SK-N-SH treated with all-trans-retinoic acid at 6 μM for 48 hours (cell line): ENCODE results near the gene IL17C.

Experiments
- ATAC-seq: fragments of 200-7000 bp; cut with Tn5 transposase; 3 replicates; pipeline ENCODE4 v1.9.1; 2020; ENCODE audit warnings: mild to moderate bottlenecking, moderate library complexity
- ARNTL ChIP-seq: fragments of 450-650 bp; formaldehyde crosslinking; IDR thresholded peaks from 2 replicates; pipeline ENCODE4 v1.5.0; 2020; ENCODE audit warnings: low read depth, mild to moderate bottlenecking, moderate library complexity, borderline replicate concordance
- BACH2 ChIP-seq: fragments of 250-450 bp; sonication (Bioruptor Pico); IDR thresholded peaks from 2 replicates; pipeline ENCODE4 v1.9.0; 2021; ENCODE audit warnings: mild to moderate bottlenecking, borderline replicate concordance
- ESRRG ChIP-seq: fragments of 250-450 bp; sonication (Bioruptor Pico); IDR thresholded peaks from 2 replicates; pipeline ENCODE4 v1.6.1; 2021; ENCODE audit warnings: mild to moderate bottlenecking
- GLIS3 ChIP-seq: fragments of 250-450 bp; sonication (Bioruptor Pico); IDR thresholded peaks from 2 replicates; pipeline ENCODE4 v1.5.0; 2020; ENCODE audit warnings: mild to moderate bottlenecking, moderate library complexity
- ISL1 ChIP-seq: fragments of 250-450 bp; sonication (Bioruptor Pico); IDR thresholded peaks from 2 replicates; pipeline ENCODE4 v2.1.2; 2022; ENCODE audit warnings: mild to moderate bottlenecking, moderate library complexity
- OSR1 ChIP-seq: fragments of 250-450 bp; sonication (Bioruptor Pico); IDR thresholded peaks from 2 replicates; pipeline ENCODE4 v1.8.0; 2022; ENCODE audit warnings: moderate library complexity, mild to moderate bottlenecking, inconsistent platforms
- PPARA ChIP-seq: fragments of 250-450 bp; sonication (Bioruptor Pico); IDR thresholded peaks from 2 replicates; pipeline ENCODE4 v1.5.0; 2020; ENCODE audit warnings: mild to moderate bottlenecking, borderline replicate concordance
- SNAI2 ChIP-seq: fragments of 250-450 bp; sonication (Bioruptor Pico); IDR thresholded peaks from 2 replicates; pipeline ENCODE4 v1.5.0; 2020; ENCODE audit warnings: mild to moderate bottlenecking, moderate library complexity
- TCF4 ChIP-seq: fragments of 250-450 bp; sonication (Bioruptor Pico); IDR thresholded peaks from 2 replicates; pipeline ENCODE4 v1.8.0; 2021; ENCODE audit warnings: mild to moderate bottlenecking, moderate library complexity, borderline replicate concordance
- TOX ChIP-seq: fragments of 250-450 bp; sonication (Bioruptor Pico); IDR thresholded peaks from 2 replicates; pipeline ENCODE4 v1.8.0; 2021; ENCODE audit warnings: mild to moderate bottlenecking, moderate library complexity, borderline replicate concordance
- ZC3H10 ChIP-seq: fragments of 250-450 bp; sonication (Bioruptor Pico); IDR thresholded peaks from 2 replicates; pipeline ENCODE4 v1.5.1; 2021; ENCODE audit warnings: mild to moderate bottlenecking, moderate library complexity
- ZFP3 ChIP-seq: fragments of 250-450 bp; sonication (Bioruptor Pico); IDR thresholded peaks from 2 replicates; pipeline ENCODE4 v1.5.0; 2020; ENCODE audit warnings: mild to moderate bottlenecking, moderate library complexity
- ZFP30 ChIP-seq: fragments of 450-650 bp; formaldehyde crosslinking; IDR thresholded peaks from 2 replicates; pipeline ENCODE4 v1.5.0; 2022; ENCODE audit warnings: mild to moderate bottlenecking, moderate library complexity
- ZNF565 ChIP-seq: fragments of 450-650 bp; formaldehyde crosslinking; conservative IDR thresholded peaks from 2 replicates; pipeline ENCODE4 v1.5.0; 2020; ENCODE audit warnings: low read depth, mild to moderate bottlenecking, moderate library complexity
- ZNF70 ChIP-seq: fragments of 450-650 bp; formaldehyde crosslinking; IDR thresholded peaks from 2 replicates; pipeline ENCODE4 v1.5.0; 2020; ENCODE audit warnings: mild to moderate bottlenecking, moderate library complexity
- ZNF8 ChIP-seq: fragments of 450-650 bp; formaldehyde crosslinking; IDR thresholded peaks from 2 replicates; pipeline ENCODE4 v1.5.0; 2020; ENCODE audit warnings: mild to moderate bottlenecking, moderate library complexity
- TF ChIP-seq, protein P1 (sequence below): fragments of 250-450 bp; sonication (Bioruptor Pico); IDR thresholded peaks from 2 replicates; pipeline ENCODE4 v1.5.0; 2020; ENCODE audit warnings: mild to moderate bottlenecking, moderate library complexity
- TF ChIP-seq, protein P2 (sequence below): fragments of 250-450 bp; sonication (Bioruptor Pico); IDR thresholded peaks from 2 replicates; pipeline ENCODE4 v1.5.1; 2020; ENCODE audit warnings: low read depth, mild to moderate bottlenecking, moderate library complexity
- TF ChIP-seq, protein P3 (sequence below): fragments of 250-450 bp; sonication (Bioruptor Pico); IDR thresholded peaks from 2 replicates; pipeline ENCODE4 v1.8.0; 2021; ENCODE audit warnings: low read depth, mild to moderate bottlenecking, moderate library complexity, borderline replicate concordance
- TF ChIP-seq, protein P4 (sequence below): fragments of 250-450 bp; sonication (Bioruptor Pico); IDR thresholded peaks from 2 replicates; pipeline ENCODE4 v1.8.0; 2020; ENCODE audit warnings: mild to moderate bottlenecking, moderate library complexity, borderline replicate concordance

IL17C gene

DNA sequence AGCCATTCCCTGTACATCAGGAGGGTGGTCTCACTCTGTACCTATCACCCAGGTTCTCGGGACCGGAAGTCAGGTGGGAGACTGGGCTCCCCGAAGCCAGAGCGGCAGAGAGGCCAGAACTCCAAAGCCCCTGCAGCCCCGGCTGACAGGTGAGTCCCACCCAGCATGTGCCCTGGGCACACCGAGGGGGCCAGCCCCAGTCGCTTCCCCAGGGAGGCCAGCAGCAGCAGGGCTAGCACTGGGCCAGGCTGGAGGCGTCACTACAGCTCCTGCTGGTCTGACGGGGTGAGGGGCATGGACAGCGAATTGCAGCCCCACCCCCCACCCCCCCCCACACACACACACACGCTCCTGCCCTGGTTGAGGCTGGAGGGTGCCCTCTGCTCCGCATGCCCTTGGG, 7.9 kb upstream of the IL17C start (continued):
- TF ChIP-seq, protein P1, sequence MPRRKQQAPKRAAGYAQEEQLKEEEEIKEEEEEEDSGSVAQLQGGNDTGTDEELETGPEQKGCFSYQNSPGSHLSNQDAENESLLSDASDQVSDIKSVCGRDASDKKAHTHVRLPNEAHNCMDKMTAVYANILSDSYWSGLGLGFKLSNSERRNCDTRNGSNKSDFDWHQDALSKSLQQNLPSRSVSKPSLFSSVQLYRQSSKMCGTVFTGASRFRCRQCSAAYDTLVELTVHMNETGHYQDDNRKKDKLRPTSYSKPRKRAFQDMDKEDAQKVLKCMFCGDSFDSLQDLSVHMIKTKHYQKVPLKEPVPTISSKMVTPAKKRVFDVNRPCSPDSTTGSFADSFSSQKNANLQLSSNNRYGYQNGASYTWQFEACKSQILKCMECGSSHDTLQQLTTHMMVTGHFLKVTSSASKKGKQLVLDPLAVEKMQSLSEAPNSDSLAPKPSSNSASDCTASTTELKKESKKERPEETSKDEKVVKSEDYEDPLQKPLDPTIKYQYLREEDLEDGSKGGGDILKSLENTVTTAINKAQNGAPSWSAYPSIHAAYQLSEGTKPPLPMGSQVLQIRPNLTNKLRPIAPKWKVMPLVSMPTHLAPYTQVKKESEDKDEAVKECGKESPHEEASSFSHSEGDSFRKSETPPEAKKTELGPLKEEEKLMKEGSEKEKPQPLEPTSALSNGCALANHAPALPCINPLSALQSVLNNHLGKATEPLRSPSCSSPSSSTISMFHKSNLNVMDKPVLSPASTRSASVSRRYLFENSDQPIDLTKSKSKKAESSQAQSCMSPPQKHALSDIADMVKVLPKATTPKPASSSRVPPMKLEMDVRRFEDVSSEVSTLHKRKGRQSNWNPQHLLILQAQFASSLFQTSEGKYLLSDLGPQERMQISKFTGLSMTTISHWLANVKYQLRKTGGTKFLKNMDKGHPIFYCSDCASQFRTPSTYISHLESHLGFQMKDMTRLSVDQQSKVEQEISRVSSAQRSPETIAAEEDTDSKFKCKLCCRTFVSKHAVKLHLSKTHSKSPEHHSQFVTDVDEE (CRISPR knock-in tag) = no peak
- TF ChIP-seq ZFP3 (CRISPR knock-in tag) = no peak
- no peak for TF ChIP-seq TOX (CRISPR knock-in tag)
- TF ChIP-seq, protein P2, sequence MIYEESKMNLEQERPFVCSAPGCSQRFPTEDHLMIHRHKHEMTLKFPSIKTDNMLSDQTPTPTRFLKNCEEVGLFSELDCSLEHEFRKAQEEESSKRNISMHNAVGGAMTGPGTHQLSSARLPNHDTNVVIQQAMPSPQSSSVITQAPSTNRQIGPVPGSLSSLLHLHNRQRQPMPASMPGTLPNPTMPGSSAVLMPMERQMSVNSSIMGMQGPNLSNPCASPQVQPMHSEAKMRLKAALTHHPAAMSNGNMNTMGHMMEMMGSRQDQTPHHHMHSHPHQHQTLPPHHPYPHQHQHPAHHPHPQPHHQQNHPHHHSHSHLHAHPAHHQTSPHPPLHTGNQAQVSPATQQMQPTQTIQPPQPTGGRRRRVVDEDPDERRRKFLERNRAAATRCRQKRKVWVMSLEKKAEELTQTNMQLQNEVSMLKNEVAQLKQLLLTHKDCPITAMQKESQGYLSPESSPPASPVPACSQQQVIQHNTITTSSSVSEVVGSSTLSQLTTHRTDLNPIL = no peak

DNA sequence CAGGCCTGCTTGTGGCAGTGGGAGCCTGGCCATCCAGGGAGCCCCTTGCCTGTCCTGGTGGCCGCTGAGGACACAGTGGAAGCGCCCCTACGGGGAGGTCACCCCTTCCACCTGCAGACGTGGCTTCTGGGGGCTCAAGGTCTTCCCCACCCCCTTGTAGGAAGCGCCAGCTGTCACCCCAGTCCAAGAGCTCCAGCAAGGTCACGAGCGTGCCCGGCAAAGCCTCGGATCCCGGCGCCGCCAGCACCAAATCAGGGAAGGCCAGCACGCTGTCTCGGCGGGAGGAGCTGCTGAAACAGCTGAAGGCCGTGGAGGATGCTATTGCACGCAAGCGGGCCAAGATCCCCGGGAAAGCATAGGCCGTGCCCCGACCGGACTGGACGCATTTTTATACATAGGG, 7.4 kb upstream of the IL17C start:
- TF ChIP-seq GLIS3 (CRISPR knock-in tag) (no peak), ZFP3 (CRISPR knock-in tag) (no peak), ISL1 (CRISPR knock-in tag) (no peak), ZNF565 (CRISPR knock-in tag) (no peak), BACH2 (CRISPR knock-in tag) (no peak), ZNF8 (CRISPR knock-in tag) (no peak), OSR1 (CRISPR knock-in tag) (no peak), ZC3H10 (CRISPR knock-in tag) (no peak), ARNTL (no peak), ZNF70 (CRISPR knock-in tag) (no peak), ZFP30 (CRISPR knock-in tag) (no peak), SNAI2 (CRISPR knock-in tag) (no peak), ESRRG (CRISPR knock-in tag) (no peak), PPARA (no peak), TCF4 (no peak), TOX (CRISPR knock-in tag) (no peak)
- TF ChIP-seq, protein P1 (CRISPR knock-in tag) = no peak
- TF ChIP-seq, protein P2 = no peak
- TF ChIP-seq, protein P3, sequence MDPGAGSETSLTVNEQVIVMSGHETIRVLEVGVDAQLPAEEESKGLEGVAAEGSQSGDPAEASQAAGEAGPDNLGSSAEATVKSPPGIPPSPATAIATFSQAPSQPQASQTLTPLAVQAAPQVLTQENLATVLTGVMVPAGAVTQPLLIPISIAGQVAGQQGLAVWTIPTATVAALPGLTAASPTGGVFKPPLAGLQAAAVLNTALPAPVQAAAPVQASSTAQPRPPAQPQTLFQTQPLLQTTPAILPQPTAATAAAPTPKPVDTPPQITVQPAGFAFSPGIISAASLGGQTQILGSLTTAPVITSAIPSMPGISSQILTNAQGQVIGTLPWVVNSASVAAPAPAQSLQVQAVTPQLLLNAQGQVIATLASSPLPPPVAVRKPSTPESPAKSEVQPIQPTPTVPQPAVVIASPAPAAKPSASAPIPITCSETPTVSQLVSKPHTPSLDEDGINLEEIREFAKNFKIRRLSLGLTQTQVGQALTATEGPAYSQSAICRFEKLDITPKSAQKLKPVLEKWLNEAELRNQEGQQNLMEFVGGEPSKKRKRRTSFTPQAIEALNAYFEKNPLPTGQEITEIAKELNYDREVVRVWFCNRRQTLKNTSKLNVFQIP (CRISPR knock-in tag) = no peak
- TF ChIP-seq, protein P4, sequence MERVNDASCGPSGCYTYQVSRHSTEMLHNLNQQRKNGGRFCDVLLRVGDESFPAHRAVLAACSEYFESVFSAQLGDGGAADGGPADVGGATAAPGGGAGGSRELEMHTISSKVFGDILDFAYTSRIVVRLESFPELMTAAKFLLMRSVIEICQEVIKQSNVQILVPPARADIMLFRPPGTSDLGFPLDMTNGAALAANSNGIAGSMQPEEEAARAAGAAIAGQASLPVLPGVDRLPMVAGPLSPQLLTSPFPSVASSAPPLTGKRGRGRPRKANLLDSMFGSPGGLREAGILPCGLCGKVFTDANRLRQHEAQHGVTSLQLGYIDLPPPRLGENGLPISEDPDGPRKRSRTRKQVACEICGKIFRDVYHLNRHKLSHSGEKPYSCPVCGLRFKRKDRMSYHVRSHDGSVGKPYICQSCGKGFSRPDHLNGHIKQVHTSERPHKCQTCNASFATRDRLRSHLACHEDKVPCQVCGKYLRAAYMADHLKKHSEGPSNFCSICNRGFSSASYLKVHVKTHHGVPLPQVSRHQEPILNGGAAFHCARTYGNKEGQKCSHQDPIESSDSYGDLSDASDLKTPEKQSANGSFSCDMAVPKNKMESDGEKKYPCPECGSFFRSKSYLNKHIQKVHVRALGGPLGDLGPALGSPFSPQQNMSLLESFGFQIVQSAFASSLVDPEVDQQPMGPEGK = no peak
- no peak for ATAC-seq
